Measurements from ENCODE around the gene SEC14L5.

The SEC14L5 gene

GRCh38 chr16:4987250-4987579 lies 29.1 kb downstream of the SEC14L5 start:
- no peak for DNase-seq (ENCODE audit: low spot score)

DNA sequence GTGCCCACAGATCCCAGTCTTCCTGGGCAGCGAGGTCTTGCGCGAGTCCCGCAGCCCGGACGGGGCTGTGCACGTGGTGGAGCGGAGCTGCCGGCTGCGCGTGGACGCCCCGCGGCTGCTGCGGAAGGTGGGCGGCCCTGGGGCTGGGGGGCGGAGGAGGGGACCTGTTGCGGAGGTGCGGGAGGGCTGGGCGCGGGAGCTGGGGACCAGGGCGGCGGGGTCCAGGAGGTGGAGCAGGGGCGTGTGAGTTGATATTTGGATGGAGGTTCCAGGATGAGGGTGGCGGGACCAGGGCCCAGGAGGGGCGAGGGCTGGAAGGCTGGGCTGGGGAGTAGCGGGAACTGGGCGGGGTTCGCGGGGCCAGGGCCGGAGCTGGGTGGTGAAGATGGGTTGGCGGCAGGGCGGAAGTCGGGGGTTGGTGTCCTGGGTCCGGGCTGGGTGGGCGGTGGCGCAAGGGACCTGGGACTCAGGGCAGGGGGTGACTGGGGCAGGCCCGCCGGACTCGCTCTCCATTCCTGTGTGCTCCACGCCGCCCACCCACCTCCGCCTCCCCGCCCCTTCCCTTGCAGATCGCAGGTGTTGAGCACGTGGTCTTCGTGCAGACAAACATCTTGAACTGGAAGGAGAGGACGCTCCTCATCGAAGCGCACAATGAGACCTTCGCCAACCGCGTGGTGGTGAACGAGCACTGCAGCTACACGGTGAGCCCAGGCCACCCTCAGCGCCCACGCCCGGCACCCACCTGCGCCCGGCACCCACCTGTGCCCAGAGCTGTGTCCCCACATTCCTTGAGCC lies 29.6 kb downstream of the SEC14L5 start:
- no peak for DNase-seq (ENCODE audit: low spot score)

GRCh38 chr16:4988647-4989046 lies 30.5 kb downstream of the SEC14L5 start:
- no peak for DNase-seq (ENCODE audit: low spot score)

- no peak for DNase-seq (ENCODE audit: low spot score)
Measured at GRCh38 chr16:4989391-4990006, 31.4 kb downstream of the SEC14L5 start.

DNA sequence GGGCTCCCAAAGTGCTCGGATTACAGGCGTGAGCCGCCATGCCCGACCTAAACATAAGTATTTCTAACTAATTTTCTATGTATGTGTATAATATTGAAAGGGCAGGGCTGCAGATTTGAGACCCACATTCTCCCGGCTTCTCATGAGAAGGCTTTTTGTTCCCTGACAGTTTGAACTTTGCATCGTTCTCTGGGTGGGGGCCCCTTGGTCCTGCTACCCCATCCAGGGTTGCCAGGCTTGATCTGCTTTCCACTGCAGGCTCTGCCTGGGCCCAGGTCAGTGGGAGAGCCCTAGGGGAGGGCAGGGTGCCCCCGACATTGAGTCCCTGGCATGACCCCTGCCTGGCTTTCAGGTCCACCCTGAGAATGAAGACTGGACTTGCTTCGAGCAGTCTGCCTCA lies 32.3 kb downstream of the SEC14L5 start:
- no peak for DNase-seq (ENCODE audit: low spot score)

- DNase-seq (ENCODE audit: low spot score) = no peak
Measured at GRCh38 chr16:4991754-4992153, 33.6 kb downstream of the SEC14L5 start.

- DNase-seq (ENCODE audit: low spot score) = no peak
Measured at GRCh38 chr16:4994719-4995434, 36.7 kb downstream of the SEC14L5 start.

DNA sequence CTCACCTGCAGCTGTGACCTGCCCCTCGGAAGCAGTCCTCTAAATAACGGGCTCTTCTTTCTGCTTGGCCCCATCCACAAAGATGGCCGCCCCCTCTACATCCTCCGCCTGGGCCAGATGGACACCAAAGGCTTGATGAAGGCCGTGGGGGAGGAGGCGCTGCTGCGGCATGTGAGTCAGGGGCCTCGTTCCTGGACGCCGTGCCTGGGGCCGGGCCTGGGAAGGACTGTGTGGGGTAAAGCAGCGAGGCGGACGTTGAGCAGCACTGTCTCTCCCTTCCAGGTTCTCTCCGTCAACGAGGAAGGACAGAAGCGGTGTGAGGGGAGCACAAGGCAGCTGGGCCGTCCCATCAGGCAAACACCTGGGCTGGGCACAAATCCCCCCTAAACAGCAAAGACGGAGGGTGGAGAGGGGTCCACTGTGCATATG lies 42.5 kb downstream of the SEC14L5 start:
- no peak for DNase-seq (ENCODE audit: low spot score)

DNA sequence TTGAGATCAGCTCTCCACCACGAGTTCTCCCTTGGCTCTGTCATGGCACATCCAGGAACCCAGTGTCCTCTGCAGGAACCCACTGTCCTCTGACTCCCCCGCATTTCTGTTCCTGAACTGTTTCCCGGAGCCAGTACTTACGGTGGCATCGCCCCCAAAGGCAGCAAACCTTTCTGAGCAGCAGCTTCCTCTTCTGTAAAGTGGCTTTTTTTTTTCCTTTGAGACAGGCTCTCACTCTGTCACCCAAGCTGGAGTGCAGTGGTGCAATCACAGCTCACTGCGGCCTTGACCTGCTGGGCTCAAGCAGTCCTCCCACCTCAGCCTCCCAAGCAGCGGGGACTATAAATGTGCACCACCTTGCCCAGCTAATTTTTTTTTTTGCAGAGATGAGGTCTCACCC lies 43.4 kb downstream of the SEC14L5 start:
- no peak for DNase-seq (ENCODE audit: low spot score)

DNA sequence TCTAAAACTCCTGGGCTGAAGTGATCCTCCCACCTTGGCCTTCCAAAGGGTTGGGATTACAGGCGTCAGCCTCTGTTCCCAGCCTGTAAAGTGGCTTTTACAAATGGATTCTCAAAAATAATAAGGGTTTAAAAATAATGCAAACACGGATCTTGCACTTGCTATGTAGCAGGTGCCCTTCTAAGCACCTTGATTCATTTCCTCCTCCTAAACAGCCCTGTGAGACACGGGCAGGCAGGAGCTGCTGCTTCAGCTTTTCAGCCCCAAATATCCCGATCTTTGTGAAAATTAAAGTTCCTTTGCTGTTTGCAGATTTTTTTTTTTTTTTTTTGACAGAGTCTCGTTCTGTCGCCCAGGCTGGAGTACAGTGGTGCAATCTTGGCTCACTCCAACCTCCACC lies 43.9 kb downstream of the SEC14L5 start:
- DNase-seq (ENCODE audit: low spot score) = no peak

DNA sequence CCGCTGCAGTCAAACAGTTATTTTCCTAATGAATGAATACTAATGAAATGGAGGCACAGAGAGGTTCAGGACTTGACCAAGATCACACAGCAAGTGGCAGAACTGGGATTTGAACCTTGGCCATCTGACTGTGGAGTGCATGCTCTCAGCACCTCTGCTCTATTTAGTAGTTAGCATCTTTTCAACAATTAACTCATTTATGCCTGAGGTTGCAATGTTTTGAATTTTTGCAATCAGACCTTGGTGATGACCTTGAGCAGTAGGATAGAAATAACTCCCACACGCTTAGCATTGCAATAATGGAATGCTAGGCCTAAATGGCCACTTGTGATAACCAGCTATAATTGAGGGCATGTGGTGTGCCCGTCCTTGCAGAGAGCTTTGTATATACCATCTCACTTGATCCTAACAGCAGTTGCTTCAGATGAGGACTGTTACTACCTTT lies 44.6 kb downstream of the SEC14L5 start:
- no peak for DNase-seq (ENCODE audit: low spot score)

- DNase-seq (ENCODE audit: low spot score) = no peak
Measured at GRCh38 chr16:5003211-5003610, 45.1 kb downstream of the SEC14L5 start.

- DNase-seq (ENCODE audit: low spot score) = no peak
Measured at GRCh38 chr16:5003828-5004227, 45.7 kb downstream of the SEC14L5 start.

GRCh38 chr16:5004311-5004710 lies 46.2 kb downstream of the SEC14L5 start:
- DNase-seq (ENCODE audit: low spot score) = no peak

DNA sequence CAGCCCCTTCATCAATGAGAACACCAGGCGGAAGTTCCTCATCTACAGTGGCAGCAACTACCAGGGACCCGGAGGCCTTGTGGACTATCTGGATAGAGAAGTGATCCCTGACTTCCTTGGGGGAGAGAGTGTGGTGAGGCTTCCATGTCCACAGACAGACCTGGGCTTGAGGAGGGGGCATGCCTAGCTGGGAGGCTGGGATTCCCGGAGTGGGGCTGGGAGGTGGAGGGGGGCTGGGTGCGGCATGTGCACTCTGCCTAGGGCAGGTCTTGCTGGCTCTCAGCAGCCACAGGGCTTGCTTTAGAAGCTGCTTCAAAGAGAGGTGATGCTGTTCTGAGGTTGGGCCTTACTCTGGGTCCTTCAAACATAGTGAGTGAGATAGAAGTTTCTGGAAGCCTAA lies 47.8 kb downstream of the SEC14L5 start:
- no peak for DNase-seq (ENCODE audit: low spot score)

- no peak for DNase-seq (ENCODE audit: low spot score)
Measured at GRCh38 chr16:5006348-5007193, 48.4 kb downstream of the SEC14L5 start.

GRCh38 chr16:5007256-5007655 lies 49.1 kb downstream of the SEC14L5 start:
- no peak for DNase-seq (ENCODE audit: low spot score)

DNA sequence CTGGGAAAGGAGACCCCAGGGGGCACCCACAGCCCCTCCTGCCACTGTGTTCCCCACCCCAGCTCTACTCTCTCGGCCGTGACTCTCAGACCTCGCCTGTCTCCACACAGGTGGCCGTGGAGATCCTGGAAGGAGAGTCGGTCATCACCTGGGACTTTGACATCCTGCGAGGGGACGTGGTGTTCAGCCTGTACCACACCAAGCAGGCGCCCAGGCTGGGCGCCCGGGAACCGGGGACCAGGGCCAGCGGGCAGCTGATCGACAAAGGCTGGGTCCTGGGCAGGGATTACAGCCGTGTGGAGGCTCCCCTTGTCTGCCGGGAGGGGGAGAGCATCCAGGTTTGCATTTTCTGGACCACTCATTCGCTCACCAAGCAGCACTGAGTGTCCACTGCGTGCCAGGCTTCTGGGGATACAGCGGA lies 50.2 kb downstream of the SEC14L5 start:
- DNase-seq (ENCODE audit: low spot score) = no peak

GRCh38 chr16:5010576-5011329 lies 52.6 kb downstream of the SEC14L5 start:
- no peak for DNase-seq (ENCODE audit: low spot score)

DNA sequence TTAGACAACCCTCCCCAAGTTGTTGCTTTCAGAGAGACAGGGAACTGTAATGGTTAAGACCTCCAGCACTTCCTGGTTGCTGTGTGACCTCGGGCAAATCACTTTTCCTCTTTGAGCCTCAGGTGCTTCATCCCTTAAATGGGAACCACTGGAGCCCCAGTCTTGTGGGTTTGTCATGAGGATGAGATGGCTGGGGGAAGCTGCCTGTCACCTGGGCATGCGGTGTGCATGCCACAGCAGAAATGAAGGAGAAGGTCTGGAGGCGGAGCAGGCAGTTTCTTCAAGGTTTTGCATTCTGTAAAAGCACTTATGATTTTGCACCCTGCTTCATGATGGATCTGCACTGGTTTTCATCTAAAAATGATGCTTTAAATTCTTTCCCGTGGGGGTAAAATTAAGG lies 53.5 kb downstream of the SEC14L5 start:
- no peak for DNase-seq (ENCODE audit: low spot score)

- no peak for DNase-seq (ENCODE audit: low spot score)
Measured at GRCh38 chr16:5012887-5013286, 54.8 kb downstream of the SEC14L5 start.

- no peak for DNase-seq (ENCODE audit: low spot score)
Measured at GRCh38 chr16:5015351-5015750, 57.2 kb downstream of the SEC14L5 start.
